Vagina (tissue), 2 donors: ENCODE measurements around the gene FAM181A. TPM values are rescaled to one million over a fixed set of nuclear protein-coding genes. Genes with fewer than 3 reads are reported as not detected.

Experiments used
- DNase-seq, 2 donors: peaks; one replicate each; pipeline ENCODE4 v3.0.0-alpha.2; 2017; ENCODE audit errors: extremely low spot score in 2 of 2
- H3K27ac ChIP-seq: fragments of 200-600 bp; sonication (generic); one replicate; pipeline ENCODE4 v1.5.1; 2019
- H3K27me3 ChIP-seq: fragments of 200-600 bp; sonication (generic); one replicate; pipeline ENCODE4 v1.5.1; 2019
- H3K36me3 ChIP-seq, 2 donors: fragments of 200-600 bp; sonication (generic); one replicate each; pipeline ENCODE4 v1.5.1; 2017 to 2019
- H3K4me1 ChIP-seq: fragments of 200-600 bp; sonication (generic); one replicate; pipeline ENCODE4 v1.5.1; 2019
- H3K4me3 ChIP-seq, 2 donors: fragments of 200-600 bp; sonication (generic); 1 replicate in 1 of 2; 2 replicates in 1 of 2; pipeline ENCODE4 v1.5.1; 2016 to 2019
- H3K9me3 ChIP-seq: fragments of 200-600 bp; sonication (generic); one replicate; pipeline ENCODE4 v1.5.1; 2019
- CTCF ChIP-seq, 3 experiments: fragments of 450-650 bp in 2 of 3; fragments of 200-600 bp in 1 of 3; sonication (generic) in 1 of 3; IDR thresholded peaks; one replicate each; pipeline ENCODE4 v1.5.1; 2017 to 2019; ENCODE audit warnings: antibody characterized with exemption in 3 of 3, mild to moderate bottlenecking in 2 of 3, moderate library complexity in 2 of 3
- POLR2A ChIP-seq, 2 donors: fragments of 450-650 bp; IDR thresholded peaks; one replicate each; pipeline ENCODE4 v1.6.1; 2017; ENCODE audit warnings: antibody characterized with exemption in 2 of 2, mild to moderate bottlenecking in 2 of 2, moderate library complexity in 2 of 2
- POLR2AphosphoS5 ChIP-seq, 2 donors: sonication (generic); formaldehyde crosslinking; IDR thresholded peaks; one replicate each; pipeline ENCODE4 v1.9.0; 2017; ENCODE audit warnings: antibody characterized with exemption in 2 of 2, mild to moderate bottlenecking in 2 of 2, low read depth in 1 of 2; ENCODE audit not compliant: insufficient read depth in 1 of 2
- intact Hi-C: fragments of 100-400 bp; cut with DNase I; formaldehyde crosslinking; loops from one replicate; pipeline ENCODE4 v1.15.1; 2023
- total RNA-seq: library from RNA; depleted of rRNA; stranded (reverse); fragments of >200 nt; gene quantifications from one replicate; pipeline ENCODE4 v1.2.3, GENCODE V29; 2016

FAM181A gene
- total RNA-seq, 1 donor from 2014 or later: not detected

- H3K27ac ChIP-seq: no peak overlapping the region
- intact Hi-C loops: no loop called here
These were observed 5.5 kb downstream of the FAM181A start for GRCh38 chr14:93932642-93933041.

GRCh38 chr14:93935213-93935612 is 8.1 kb downstream of the FAM181A start:
- no peak overlapping the region for H3K27ac ChIP-seq
- intact Hi-C loops: no loop called here
- no peak for DNase-seq

More at GRCh38 chr14:93932642-93933041, 5.5 kb downstream of the FAM181A start:
- Histone ChIP-seq H3K4me3 (no peak overlapping the region), H3K36me3 (no peaks in the 10 kb centered on the region), H3K27me3 (no peaks in the 10 kb centered on the region), H3K4me1 (no peaks in the 10 kb centered on the region), H3K9me3 (no peaks in the 10 kb centered on the region)
- no peak for DNase-seq
- no peak for TF ChIP-seq CTCF (IDR thresholded peaks at IDR 0.05)
- no peak for TF ChIP-seq POLR2AphosphoS5 (IDR thresholded peaks at IDR 0.05; ENCODE audit: insufficient read depth in 1 of 2, low read depth in 1 of 2)
- no peak for TF ChIP-seq POLR2A (IDR thresholded peaks at IDR 0.05)

GRCh38 chr14:93936245-93936644 is 9.1 kb downstream of the FAM181A start:
- Histone ChIP-seq H3K4me3 (no peak overlapping the region), H3K27ac (no peak overlapping the region), H3K36me3 (no peaks in the 10 kb centered on the region)

More at GRCh38 chr14:93935213-93935612, 8.1 kb downstream of the FAM181A start:
- no peak overlapping the region for H3K4me3 ChIP-seq
- H3K27me3 ChIP-seq: no peaks in the 10 kb centered on the region
- H3K4me1 ChIP-seq: peaks cover 9% of the 10 kb centered on the region
- no peaks in the 10 kb centered on the region for H3K9me3 ChIP-seq
- TF ChIP-seq POLR2AphosphoS5 (IDR thresholded peaks at IDR 0.05; ENCODE audit: insufficient read depth in 1 of 2, low read depth in 1 of 2) (no peak), POLR2A (IDR thresholded peaks at IDR 0.05) (no peak), CTCF (IDR thresholded peaks at IDR 0.05) (no peak)
- no peaks in the 10 kb centered on the region for H3K36me3 ChIP-seq

GRCh38 chr14:93936926-93937325 is 9.8 kb downstream of the FAM181A start:
- no peaks in the 10 kb centered on the region for H3K9me3 ChIP-seq
- TF ChIP-seq POLR2A (IDR thresholded peaks at IDR 0.05) (no peak), POLR2AphosphoS5 (IDR thresholded peaks at IDR 0.05; ENCODE audit: insufficient read depth in 1 of 2, low read depth in 1 of 2) (no peak), CTCF (IDR thresholded peaks at IDR 0.05) (no peak)
- H3K4me1 ChIP-seq: peaks cover 15% of the 10 kb centered on the region
- H3K36me3 ChIP-seq: no peaks in the 10 kb centered on the region
- H3K27me3 ChIP-seq: no peaks in the 10 kb centered on the region
- H3K27ac ChIP-seq: no peak overlapping the region
- intact Hi-C loops: no loop called here
- no peak for DNase-seq
- no peak overlapping the region for H3K4me3 ChIP-seq

More at GRCh38 chr14:93936245-93936644, 9.1 kb downstream of the FAM181A start:
- no peaks in the 10 kb centered on the region for H3K9me3 ChIP-seq
- DNase-seq: no peak
- TF ChIP-seq POLR2A (IDR thresholded peaks at IDR 0.05): no peak
- peak in 1 of 3 experiments; percentile 15 for TF ChIP-seq CTCF (IDR thresholded peaks at IDR 0.05)
- H3K4me1 ChIP-seq: peaks cover 12% of the 10 kb centered on the region
- intact Hi-C loops: no loop called here
- H3K27me3 ChIP-seq: no peaks in the 10 kb centered on the region

- H3K9me3 ChIP-seq: no peaks in the 10 kb centered on the region
- DNase-seq: no peak
- no peaks in the 10 kb centered on the region for H3K36me3 ChIP-seq
- no peak for TF ChIP-seq CTCF (IDR thresholded peaks at IDR 0.05)
- peak in 1 of 2 donors; percentile 13 for TF ChIP-seq POLR2AphosphoS5 (IDR thresholded peaks at IDR 0.05; ENCODE audit: insufficient read depth in 1 of 2, low read depth in 1 of 2)
- TF ChIP-seq POLR2A (IDR thresholded peaks at IDR 0.05): no peak
- intact Hi-C loops: no loop called here
- H3K4me1 ChIP-seq: peaks cover 15% of the 10 kb centered on the region
- H3K4me3 ChIP-seq: no peak overlapping the region
- H3K27me3 ChIP-seq: no peaks in the 10 kb centered on the region
- no peak overlapping the region for H3K27ac ChIP-seq
These were observed 10.4 kb downstream of the FAM181A start for GRCh38 chr14:93937519-93937918.
